OCI-LY7 (cell line): ENCODE data around the gene MYL5. TPM values are rescaled to one million over a fixed set of nuclear protein-coding genes. Genes with fewer than 3 reads are reported as not detected.

Source experiments
- BruUV-seq: library from RNA; stranded (reverse); fragments of 400-500 nt; replicated peaks from 2 replicates; lab custom pipeline; 2021; lab: Mats Ljungman, UMichigan
- CTCF ChIA-PET: fragments of 300-600 bp; sonication (Branson Sonifier 250); formaldehyde crosslinking; loops from one replicate; lab custom pipeline; 2022; ENCODE audit warnings: antibody characterized with exemption; ENCODE audit not compliant: unreplicated experiment; lab: Charles Lee
- POLR2A ChIA-PET: fragments of 300-600 bp; sonication (Branson Sonifier 250); formaldehyde crosslinking; loops from one replicate; lab custom pipeline; 2022; ENCODE audit warnings: antibody characterized with exemption; lab: Charles Lee
- DNase-seq: peaks from one replicate; pipeline ENCODE4 v3.0.0-alpha.2; 2015; ENCODE audit warnings: low spot score
- H2AFZ ChIP-seq: fragments of 200-600 bp; sonication (generic), shearing (Covaris generic); 2 replicates; pipeline ENCODE4 v1.6.1; 2014; ENCODE audit warnings: mild to moderate bottlenecking, antibody characterized with exemption, low read length, moderate library complexity
- H3K27ac ChIP-seq: fragments of 200-600 bp; sonication (generic); 2 replicates; pipeline ENCODE4 v1.5.1; 2014; ENCODE audit warnings: mixed run types, low read depth, mild to moderate bottlenecking, moderate library complexity, low read length, inconsistent platforms; ENCODE audit not compliant: poor library complexity, severe bottlenecking
- H3K36me3 ChIP-seq: fragments of 200-600 bp; sonication (generic); 2 replicates; pipeline ENCODE4 v1.6.1; 2014; ENCODE audit warnings: mild to moderate bottlenecking, antibody characterized with exemption, low read length, moderate library complexity, mixed read lengths; ENCODE audit not compliant: insufficient read depth
- H3K4me1 ChIP-seq: fragments of 200-600 bp; sonication (generic); 2 replicates; pipeline ENCODE4 v1.5.1; 2014; ENCODE audit warnings: mild to moderate bottlenecking, low read length; ENCODE audit not compliant: insufficient read depth, poor library complexity, severe bottlenecking
- H3K4me2 ChIP-seq: fragments of 200-600 bp; sonication (generic); 2 replicates; pipeline ENCODE4 v1.6.1; 2014; ENCODE audit warnings: mild to moderate bottlenecking, low read length
- H3K4me3 ChIP-seq: fragments of 200-600 bp; sonication (generic); 2 replicates; pipeline ENCODE4 v1.5.1; 2014; ENCODE audit warnings: mild to moderate bottlenecking, low read depth, low read length; ENCODE audit not compliant: poor library complexity, severe bottlenecking
- H3K79me2 ChIP-seq: fragments of 200-600 bp; sonication (generic); 2 replicates; pipeline ENCODE4 v1.6.1; 2016; ENCODE audit warnings: low read depth, mild to moderate bottlenecking, low read length, moderate library complexity, mixed read lengths; ENCODE audit not compliant: insufficient read depth
- H3K9me2 ChIP-seq: fragments of 200-600 bp; sonication (generic); 2 replicates; pipeline ENCODE4 v1.6.1; 2016; ENCODE audit warnings: mild to moderate bottlenecking, low read length, mixed read lengths; ENCODE audit not compliant: insufficient read depth
- H3K9me3 ChIP-seq: fragments of 200-600 bp; sonication (generic); 2 replicates; pipeline ENCODE4 v1.6.1; 2014; ENCODE audit warnings: mild to moderate bottlenecking, mixed run types, low read length, mixed read lengths
- H4K20me1 ChIP-seq: fragments of 200-600 bp; sonication (generic); 2 replicates; pipeline ENCODE4 v1.6.1; 2014; ENCODE audit warnings: mild to moderate bottlenecking, antibody characterized with exemption, low read length, moderate library complexity, mixed read lengths; ENCODE audit not compliant: insufficient read depth
- EZH2phosphoT487 ChIP-seq: fragments of 200-600 bp; sonication (generic); IDR thresholded peaks from 2 replicates; pipeline ENCODE4 v1.6.1; 2018; ENCODE audit warnings: low read depth, borderline replicate concordance, mild to moderate bottlenecking, mixed run types, antibody characterized with exemption, low read length, moderate library complexity, mixed read lengths
- intact Hi-C: fragments of 100-400 bp; cut with micrococcal nuclease; formaldehyde crosslinking; loops from one replicate; pipeline ENCODE4 v1.10.0; 2022; ENCODE audit not compliant: unreplicated experiment
- total RNA-seq, 2 experiments: library from RNA; depleted of rRNA in 1 of 2; stranded (reverse); fragments of >200 nt in 1 of 2; shearing (Covaris generic) in 1 of 2; gene quantifications; 2 replicates each; pipeline ENCODE4 v1.2.3, GENCODE V29; 2014 to 2022
- TF ChIP-seq, protein P1 (sequence below): fragments of 200-600 bp; sonication (generic); conservative IDR thresholded peaks from 2 replicates; pipeline ENCODE4 v1.5.1; 2014; ENCODE audit warnings: mild to moderate bottlenecking, antibody characterized with exemption, low read length, moderate library complexity, mixed read lengths

Gene MYL5
- total RNA-seq, 2 experiments from 2014 or later, result 24.4 to 62.2 TPM

DNA sequence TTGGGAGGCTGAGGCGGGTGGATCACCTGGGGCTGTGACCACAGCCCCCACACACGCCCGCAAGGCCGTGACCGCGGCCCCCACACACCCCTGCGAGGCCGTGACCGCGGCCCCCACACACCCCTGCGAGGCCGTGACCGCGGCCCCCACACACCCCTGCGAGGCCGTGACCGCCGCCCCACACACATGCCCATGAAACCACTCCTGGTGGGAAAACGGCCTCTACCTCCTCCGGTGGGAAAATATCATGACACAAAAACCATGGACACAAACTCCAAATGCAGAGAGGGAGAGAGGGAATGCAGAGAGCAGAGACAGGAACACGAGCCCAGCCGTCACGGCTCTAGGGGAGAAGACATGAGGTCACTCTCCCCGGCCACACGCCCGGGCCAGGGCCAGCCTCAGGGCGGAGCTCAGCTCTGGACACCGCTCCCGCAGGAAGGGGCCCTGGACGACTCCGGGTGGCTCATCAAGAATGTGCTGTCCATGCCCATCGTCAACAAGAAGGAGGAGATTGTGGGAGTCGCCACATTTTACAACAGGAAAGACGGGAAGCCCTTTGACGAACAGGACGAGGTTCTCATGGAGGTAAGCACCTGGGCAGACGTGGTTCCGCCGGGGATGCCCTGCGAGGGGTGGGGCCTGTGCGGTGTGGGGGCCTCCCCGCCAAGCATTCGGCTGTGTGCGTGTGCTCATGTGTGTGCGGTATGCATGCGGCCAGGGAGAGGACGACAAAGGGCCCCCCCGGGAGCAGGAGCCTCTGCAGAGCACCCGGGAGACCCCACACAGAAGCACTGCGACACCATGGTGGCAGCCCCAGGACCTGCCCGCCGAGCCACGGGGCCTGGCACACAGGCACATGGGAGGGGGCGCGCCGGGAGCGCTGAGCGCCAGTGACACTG, 17.7 kb upstream of the MYL5 start:
- H3K4me1 ChIP-seq, result no peaks in the 10 kb centered on the region
- no peaks in the 10 kb centered on the region for H3K79me2 ChIP-seq
- H3K4me2 ChIP-seq, result no peak overlapping the region
- no peak for DNase-seq
- intact Hi-C loops, result no loop called here
- H3K4me3 ChIP-seq, result no peak overlapping the region
- CTCF ChIA-PET, result no interaction called here
- BruUV-seq, result no TSS peak
- no peaks in the 10 kb centered on the region for H3K36me3 ChIP-seq
- TF ChIP-seq, protein P1, sequence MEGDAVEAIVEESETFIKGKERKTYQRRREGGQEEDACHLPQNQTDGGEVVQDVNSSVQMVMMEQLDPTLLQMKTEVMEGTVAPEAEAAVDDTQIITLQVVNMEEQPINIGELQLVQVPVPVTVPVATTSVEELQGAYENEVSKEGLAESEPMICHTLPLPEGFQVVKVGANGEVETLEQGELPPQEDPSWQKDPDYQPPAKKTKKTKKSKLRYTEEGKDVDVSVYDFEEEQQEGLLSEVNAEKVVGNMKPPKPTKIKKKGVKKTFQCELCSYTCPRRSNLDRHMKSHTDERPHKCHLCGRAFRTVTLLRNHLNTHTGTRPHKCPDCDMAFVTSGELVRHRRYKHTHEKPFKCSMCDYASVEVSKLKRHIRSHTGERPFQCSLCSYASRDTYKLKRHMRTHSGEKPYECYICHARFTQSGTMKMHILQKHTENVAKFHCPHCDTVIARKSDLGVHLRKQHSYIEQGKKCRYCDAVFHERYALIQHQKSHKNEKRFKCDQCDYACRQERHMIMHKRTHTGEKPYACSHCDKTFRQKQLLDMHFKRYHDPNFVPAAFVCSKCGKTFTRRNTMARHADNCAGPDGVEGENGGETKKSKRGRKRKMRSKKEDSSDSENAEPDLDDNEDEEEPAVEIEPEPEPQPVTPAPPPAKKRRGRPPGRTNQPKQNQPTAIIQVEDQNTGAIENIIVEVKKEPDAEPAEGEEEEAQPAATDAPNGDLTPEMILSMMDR, result no peak
- TF ChIP-seq EZH2phosphoT487, result no peak
- H4K20me1 ChIP-seq, result no peaks in the 10 kb centered on the region
- H3K9me2 ChIP-seq, result no peaks in the 10 kb centered on the region
- H3K9me3 ChIP-seq, result no peaks in the 10 kb centered on the region
- POLR2A ChIA-PET, result no interaction called here
- H2AFZ ChIP-seq, result no peak overlapping the region
- H3K27ac ChIP-seq, result no peak overlapping the region

DNA sequence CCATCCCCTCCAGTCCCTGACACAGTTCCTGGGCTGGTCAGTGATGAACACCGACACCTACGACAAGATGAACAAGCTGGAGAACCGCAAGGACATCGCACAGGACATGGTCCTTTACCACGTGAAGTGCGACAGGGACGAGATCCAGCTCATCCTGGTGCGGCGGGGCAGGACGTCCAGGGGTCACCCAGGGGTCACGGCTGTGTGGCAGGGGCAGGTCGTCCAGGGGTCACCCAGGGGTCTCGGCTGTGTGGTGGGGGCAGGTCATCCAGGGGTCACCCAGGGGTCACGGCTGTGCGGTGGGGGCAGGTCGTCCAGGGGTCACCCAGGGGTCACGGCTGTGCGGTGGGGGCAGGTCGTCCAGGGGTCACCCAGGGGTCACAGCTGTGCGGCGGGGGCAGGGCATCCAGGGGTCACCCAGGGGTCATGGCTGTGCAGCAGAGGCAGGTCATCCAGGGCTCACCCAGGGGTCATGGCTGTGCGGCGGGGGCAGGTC, 17.0 kb upstream of the MYL5 start:
- Histone ChIP-seq H3K4me3 (no peak overlapping the region), H3K36me3 (no peaks in the 10 kb centered on the region), H3K4me1 (no peaks in the 10 kb centered on the region), H3K9me2 (no peaks in the 10 kb centered on the region), H3K4me2 (no peak overlapping the region), H3K27ac (no peak overlapping the region), H3K79me2 (no peaks in the 10 kb centered on the region), H2AFZ (no peak overlapping the region), H3K9me3 (no peaks in the 10 kb centered on the region), H4K20me1 (no peaks in the 10 kb centered on the region)
- CTCF ChIA-PET, result no interaction called here
- BruUV-seq, result no TSS peak
- no peak for TF ChIP-seq EZH2phosphoT487
- TF ChIP-seq, protein P1, result no peak
- no peak for DNase-seq
- intact Hi-C loops, result no loop called here
- POLR2A ChIA-PET, result no interaction called here
